ENCODE measurements around the gene STAB1. TPM values are rescaled to one million over a fixed set of nuclear protein-coding genes. Genes with fewer than 3 reads are reported as not detected.

The STAB1 gene
- total and polyA plus RNA-seq, 2 of the 13 experiments (the other 11 are each of a cell fraction or from before 2014, with no cell fraction given) = 0.09 to 0.34 TPM

- TF ChIP-seq CCDC6 (CRISPR knock-in tag; IDR thresholded peaks at IDR 0.05) (0 out of 2 replicates have a peak, but pooled peaks have one; percentile 13), PCBP2 (optimal IDR thresholded peaks at IDR 0.05; ENCODE audit: low read depth, low read length, poor library complexity, severe bottlenecking) (no peak), ZFAT (CRISPR knock-in tag; conservative IDR thresholded peaks at IDR 0.05) (no peak), AHR (CRISPR knock-in tag; IDR thresholded peaks at IDR 0.05) (no peak; the same call in 1 of the 2 replicates), SMYD3 (CRISPR knock-in tag; IDR thresholded peaks at IDR 0.05) (no peak), ZNF180 (CRISPR knock-in tag; IDR thresholded peaks at IDR 0.05; ENCODE audit: borderline replicate concordance, low read depth) (no peak), NFATC3 (CRISPR knock-in tag; IDR thresholded peaks at IDR 0.05) (peak; percentile 65; the same call in 1 of the 2 replicates), ZNF263 (CRISPR knock-in tag; IDR thresholded peaks at IDR 0.05) (0 out of 2 replicates have a peak, but pooled peaks have one; percentile 20), ZNF382 (CRISPR knock-in tag; IDR thresholded peaks at IDR 0.05; ENCODE audit: borderline replicate concordance) (no peak), HNRNPK (IDR thresholded peaks at IDR 0.05; ENCODE audit: low read depth, low read length, poor library complexity, severe bottlenecking) (peak; percentile 4), GABPA (IDR thresholded peaks at IDR 0.05; ENCODE audit: low read depth, low read length) (no peak), GABPA (CRISPR knock-in tag; IDR thresholded peaks at IDR 0.05; ENCODE audit: low read depth) (no peak), ZNF512B (CRISPR knock-in tag; IDR thresholded peaks at IDR 0.05; ENCODE audit: borderline replicate concordance) (no peak), ZFP90 (CRISPR knock-in tag; IDR thresholded peaks at IDR 0.05; ENCODE audit: borderline replicate concordance) (peak; percentile 85; the same call in 1 of the 2 replicates), ZBTB10 (CRISPR knock-in tag; IDR thresholded peaks at IDR 0.05; ENCODE audit: borderline replicate concordance) (no peak), SATB2 (CRISPR knock-in tag; IDR thresholded peaks at IDR 0.05) (no peak), ZNF124 (CRISPR knock-in tag; IDR thresholded peaks at IDR 0.05) (no peak), TERF1 (CRISPR knock-in tag; IDR thresholded peaks at IDR 0.05) (no peak), ZNF841 (CRISPR knock-in tag; IDR thresholded peaks at IDR 0.05; ENCODE audit: borderline replicate concordance) (no peak), GPBP1L1 (CRISPR knock-in tag; IDR thresholded peaks at IDR 0.05) (no peak), ZNF101 (CRISPR knock-in tag; IDR thresholded peaks at IDR 0.05; ENCODE audit: borderline replicate concordance, low read depth) (no peak)
These were observed 39.4 kb downstream of the STAB1 start (continued) for GRCh38 chr3:52534281-52535183.

All from HepG2 (cell line).